ENCODE data around the gene SH2D5. TPM values are rescaled to one million over a fixed set of nuclear protein-coding genes. Genes with fewer than 3 reads are reported as not detected.
"Not testable (repeated sequence)": the region's sequence is repeated elsewhere in the genome, so short reads cannot be mapped to it uniquely, and the experiment has no call there.

SH2D5 gene
- total RNA-seq, 1 donor from 2014 or later, result not detected

- DNase-seq, result no peak
Measured at GRCh38 chr1:20693623-20694022, 38.9 kb downstream of the SH2D5 start.

- DNase-seq, result no peak
Measured at GRCh38 chr1:20691872-20692271, 40.6 kb downstream of the SH2D5 start.

- no peak for DNase-seq
Measured at GRCh38 chr1:20689645-20690056, 42.9 kb downstream of the SH2D5 start.

GRCh38 chr1:20686883-20687725 lies 45.4 kb downstream of the SH2D5 start:
- DNase-seq, result no peak

- no peak for DNase-seq
Measured at GRCh38 chr1:20685741-20686140, 46.8 kb downstream of the SH2D5 start.

- no peak for DNase-seq
Measured at GRCh38 chr1:20685099-20685662, 47.3 kb downstream of the SH2D5 start.

- DNase-seq, result no peak
Measured at GRCh38 chr1:20684651-20685050, 47.9 kb downstream of the SH2D5 start.

- DNase-seq, result no peak
Measured at GRCh38 chr1:20684050-20684620, 48.4 kb downstream of the SH2D5 start.

- DNase-seq, result no peak
Measured at GRCh38 chr1:20683614-20684013, 48.9 kb downstream of the SH2D5 start.

- DNase-seq, result peak; percentile 34
Measured at GRCh38 chr1:20682571-20683236, 49.8 kb downstream of the SH2D5 start.

GRCh38 chr1:20681999-20682398 lies 50.5 kb downstream of the SH2D5 start:
- DNase-seq, result no peak

GRCh38 chr1:20680269-20680668 lies 52.2 kb downstream of the SH2D5 start:
- no peak for DNase-seq

GRCh38 chr1:20678599-20678998 lies 53.9 kb downstream of the SH2D5 start:
- DNase-seq, result no peak

GRCh38 chr1:20673626-20674025 lies 58.9 kb downstream of the SH2D5 start:
- not testable (repeated sequence) for DNase-seq

- DNase-seq, result no peak
Measured at GRCh38 chr1:20672265-20672632, 60.3 kb downstream of the SH2D5 start.

- DNase-seq, result no peak
Measured at GRCh38 chr1:20670936-20671335, 61.6 kb downstream of the SH2D5 start.

Other genes starting within 250 kb of the SH2D5 start
- gene CAMK2N1, start 246.5 kb downstream of the SH2D5 start, total RNA-seq, result 2.2 TPM
- 28.1 TPM for gene MUL1, start 224.6 kb downstream of the SH2D5 start, total RNA-seq
- not detected for gene FAM43B, start 180.1 kb downstream of the SH2D5 start, total RNA-seq
- gene CDA, start 143.6 kb downstream of the SH2D5 start, total RNA-seq, result not detected
- 59.7 TPM for gene PINK1, start 99.2 kb downstream of the SH2D5 start, total RNA-seq
- gene DDOST, start 71.3 kb downstream of the SH2D5 start, total RNA-seq, result 124 TPM
- 2.4 TPM for gene KIF17, start 14.7 kb downstream of the SH2D5 start, total RNA-seq
- gene HP1BP3, start 54.6 kb upstream of the SH2D5 start, total RNA-seq, result 287 TPM

Data from tongue (tissue), 2 donors.